ENCODE measurements around the gene LMX1B. TPM values are rescaled to one million over a fixed set of nuclear protein-coding genes. Genes with fewer than 3 reads are reported as not detected.

Gene LMX1B
- under 1 TPM in 1 of 7 donors, not detected in 6; 0.25 TPM for total RNA-seq
- under 1 TPM in 1 of 3 donors, not detected in 2; 0.02 TPM for polyA plus RNA-seq
- long read RNA-seq, donor 1: 0 reads
- long read RNA-seq, donor 2: 0 reads

- WGBS, 5 donors: 0 to 3% (median 2%) methylated on average over 8 to 54 of the region's 58 CpGs
- Histone ChIP-seq H3K4me1 (peaks cover 28 to 73% (median 48%) of the 10 kb centered on the region in 6 donors), H3K9me3 (no peaks in the 10 kb centered on the region), H3K4me3 (peak within 1 kb of the TSS in 7 of 8 donors; percentile 15 to 67 (median 29)), H3K27me3 (replicated peaks in 1 of 7) (peaks cover 32 to 100% (median 88%) of the 10 kb centered on the region in 7 donors), H3K36me3 (no peaks in the 10 kb centered on the region), H3K27ac (no peak within 1 kb of the TSS)
- DNase-seq: no peak
- no peak for TF ChIP-seq CTCF (IDR thresholded peaks at IDR 0.05 in 8 of 11, conservative IDR thresholded peaks at IDR 0.05 in 3 of 11)
- no peak for TF ChIP-seq POLR2A (IDR thresholded peaks at IDR 0.05)
- no peak for TF ChIP-seq POLR2AphosphoS5 (IDR thresholded peaks at IDR 0.05)
- intact Hi-C loops (cut with DNase I; ENCODE audit: low total_unique reads): no loop called here
Observed at GRCh38 chr9:126613651-126614050, at the start of gene LMX1B. Gene LMX1B (plus strand): TSS chr9:126613928. CDS start chr9:126614450, 522 bp downstream.

GRCh38 chr9:126564128-126564527, 49.6 kb upstream of the LMX1B start:
- Histone ChIP-seq H3K36me3 (no peaks in the 10 kb centered on the region), H3K27me3 (replicated peaks in 1 of 7) (peaks cover 0 to 82% (median 9%) of the 10 kb centered on the region in 7 donors), H3K27ac (no peak overlapping the region), H3K9me3 (no peaks in the 10 kb centered on the region), H3K4me1 (peaks cover 0 to 9% (median 0%) of the 10 kb centered on the region in 6 donors), H3K4me3 (no peak overlapping the region)
- DNase-seq: peak; percentile 54
- no peak for TF ChIP-seq CTCF (IDR thresholded peaks at IDR 0.05 in 8 of 11, conservative IDR thresholded peaks at IDR 0.05 in 3 of 11)
- no peak for TF ChIP-seq POLR2AphosphoS5 (IDR thresholded peaks at IDR 0.05)
- TF ChIP-seq POLR2A (IDR thresholded peaks at IDR 0.05): no peak
- 24 to 39% (median 31%) methylated on average over 9 to 10 of the region's 10 CpGs for WGBS, 5 donors
- intact Hi-C loops (cut with DNase I; ENCODE audit: low total_unique reads): no loop called here

GRCh38 chr9:126564716-126565115, 49.0 kb upstream of the LMX1B start:
- Histone ChIP-seq H3K4me1 (peaks cover 0 to 9% (median 0%) of the 10 kb centered on the region in 6 donors), H3K27me3 (replicated peaks in 1 of 7) (peaks cover 0 to 82% (median 5%) of the 10 kb centered on the region in 7 donors), H3K27ac (no peak overlapping the region), H3K9me3 (no peaks in the 10 kb centered on the region), H3K36me3 (no peaks in the 10 kb centered on the region), H3K4me3 (no peak overlapping the region)
- WGBS, 5 donors: 52 to 100% (median 58%) methylated on average over 1 to 5 of the region's 5 CpGs
- intact Hi-C loops (cut with DNase I; ENCODE audit: low total_unique reads): no loop called here
- no peak for TF ChIP-seq CTCF (IDR thresholded peaks at IDR 0.05 in 8 of 11, conservative IDR thresholded peaks at IDR 0.05 in 3 of 11)
- TF ChIP-seq POLR2AphosphoS5 (IDR thresholded peaks at IDR 0.05): no peak
- no peak for TF ChIP-seq POLR2A (IDR thresholded peaks at IDR 0.05)
- no peak for DNase-seq

GRCh38 chr9:126565336-126566128, 48.2 kb upstream of the LMX1B start:
- Histone ChIP-seq H3K36me3 (no peaks in the 10 kb centered on the region), H3K4me1 (peaks cover 0 to 9% (median 0%) of the 10 kb centered on the region in 6 donors), H3K9me3 (no peaks in the 10 kb centered on the region), H3K27ac (no peak overlapping the region), H3K27me3 (replicated peaks in 1 of 7) (peaks cover 0 to 78% (median 5%) of the 10 kb centered on the region in 7 donors), H3K4me3 (no peak overlapping the region)
- intact Hi-C loops (cut with DNase I; ENCODE audit: low total_unique reads): no loop called here
- WGBS, 5 donors: 83 to 92% (median 88%) methylated on average over 11 of the region's 11 CpGs
- TF ChIP-seq CTCF (IDR thresholded peaks at IDR 0.05 in 8 of 11, conservative IDR thresholded peaks at IDR 0.05 in 3 of 11) (no peak), POLR2AphosphoS5 (IDR thresholded peaks at IDR 0.05) (no peak), POLR2A (IDR thresholded peaks at IDR 0.05) (no peak)
- DNase-seq: peak; percentile 64

Data from spleen (tissue), 13 donors.